Cardiac septum (tissue), 1 donor: ENCODE measurements around the gene RIMKLA. TPM values are rescaled to one million over a fixed set of nuclear protein-coding genes. Genes with fewer than 3 reads are reported as not detected.

Experiments
- DNase-seq: peaks from one replicate; pipeline ENCODE4 v3.0.0-alpha.2; 2020; ENCODE audit warnings: low spot score
- intact Hi-C: fragments of 100-400 bp; cut with DNase I; formaldehyde crosslinking; loops from one replicate; pipeline ENCODE4 v1.14.0; 2022
- total RNA-seq: library from RNA; stranded (reverse); fragmentation: NEBNext Ultra II Directional; extraction: Animal tissue kit (Norgen Biotek cat#: 25700); gene quantifications from one replicate; pipeline ENCODE4 v1.2.1, GENCODE V29; 2021
- donor health status: DM: no; HTN: no; CAD: no.

RIMKLA gene
- total RNA-seq, 1 donor from 2014 or later, result 7.6 TPM

- intact Hi-C loops, result no loop called here
These were observed 82.5 kb downstream of the RIMKLA start, which contains the start of gene CCDC30 for GRCh38 chr1:42462828-42463763. CCDC30 (plus strand) TSS chr1:42463286; CDS start chr1:42480552, 17,266 bp downstream.

GRCh38 chr1:42463921-42464320, 83.3 kb downstream of the RIMKLA start:
- DNase-seq, result no peak
- intact Hi-C loops, result no loop called here

More at GRCh38 chr1:42462828-42463763, 82.5 kb downstream of the RIMKLA start, which contains the start of gene CCDC30:
- peak; percentile 95 for DNase-seq

- no peak for DNase-seq
These were observed 85.4 kb downstream of the RIMKLA start for GRCh38 chr1:42466030-42466429.

GRCh38 chr1:42469727-42470126, 89.1 kb downstream of the RIMKLA start:
- no peak for DNase-seq
- intact Hi-C loops, result no loop called here

More at GRCh38 chr1:42466030-42466429, 85.4 kb downstream of the RIMKLA start:
- intact Hi-C loops, result no loop called here

Other genes starting within 250 kb of the RIMKLA start
- gene GUCA2B, start 227.4 kb upstream of the RIMKLA start, total RNA-seq, result not detected
- gene GUCA2A, start 216.0 kb upstream of the RIMKLA start, total RNA-seq, result not detected
- gene FOXJ3, start 45.6 kb upstream of the RIMKLA start, total RNA-seq, result 46.2 TPM
- 1.6 TPM for gene ZMYND12, start 75.2 kb downstream of the RIMKLA start, total RNA-seq
- gene PPCS, start 75.8 kb downstream of the RIMKLA start, total RNA-seq, result 44.3 TPM
- 2.0 TPM for gene CCDC30, start 82.5 kb downstream of the RIMKLA start, total RNA-seq